Measurements from ENCODE around the gene AKAP10.

DNA sequence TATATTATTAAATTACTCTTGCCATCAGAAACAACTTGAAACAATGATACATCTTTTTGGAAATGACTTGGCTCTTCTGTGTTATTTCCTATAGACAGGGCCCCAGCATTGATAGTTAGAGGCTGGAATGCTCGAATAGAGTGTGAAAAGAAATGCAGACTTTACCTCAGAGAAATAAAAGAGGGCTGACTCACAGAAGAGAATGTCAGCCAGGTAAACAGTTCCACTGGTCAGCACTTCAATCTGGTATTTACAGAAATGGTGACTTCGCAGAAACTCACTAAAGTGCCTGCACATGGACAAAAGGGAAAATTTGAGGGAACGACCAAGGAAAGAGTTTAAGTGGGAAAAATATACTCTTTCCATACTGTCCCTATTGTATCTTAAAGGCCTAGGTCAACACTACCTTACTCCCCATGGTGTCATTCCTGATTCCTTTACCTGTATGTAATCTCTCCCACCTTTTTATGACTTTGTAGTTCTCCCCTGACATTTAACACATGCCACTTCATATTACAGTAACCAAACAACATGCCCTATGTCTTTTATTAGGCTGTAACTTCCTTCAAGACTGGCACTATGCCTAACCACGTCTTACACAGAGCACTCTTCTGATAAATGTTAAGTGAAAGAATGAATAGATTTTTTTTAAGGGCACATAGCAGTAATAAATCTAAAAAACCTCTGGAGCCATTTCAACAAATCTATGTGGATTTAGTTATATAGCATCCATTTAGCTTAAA is 36.7 kb downstream of the AKAP10 start:
- TF ChIP-seq, protein P1, sequence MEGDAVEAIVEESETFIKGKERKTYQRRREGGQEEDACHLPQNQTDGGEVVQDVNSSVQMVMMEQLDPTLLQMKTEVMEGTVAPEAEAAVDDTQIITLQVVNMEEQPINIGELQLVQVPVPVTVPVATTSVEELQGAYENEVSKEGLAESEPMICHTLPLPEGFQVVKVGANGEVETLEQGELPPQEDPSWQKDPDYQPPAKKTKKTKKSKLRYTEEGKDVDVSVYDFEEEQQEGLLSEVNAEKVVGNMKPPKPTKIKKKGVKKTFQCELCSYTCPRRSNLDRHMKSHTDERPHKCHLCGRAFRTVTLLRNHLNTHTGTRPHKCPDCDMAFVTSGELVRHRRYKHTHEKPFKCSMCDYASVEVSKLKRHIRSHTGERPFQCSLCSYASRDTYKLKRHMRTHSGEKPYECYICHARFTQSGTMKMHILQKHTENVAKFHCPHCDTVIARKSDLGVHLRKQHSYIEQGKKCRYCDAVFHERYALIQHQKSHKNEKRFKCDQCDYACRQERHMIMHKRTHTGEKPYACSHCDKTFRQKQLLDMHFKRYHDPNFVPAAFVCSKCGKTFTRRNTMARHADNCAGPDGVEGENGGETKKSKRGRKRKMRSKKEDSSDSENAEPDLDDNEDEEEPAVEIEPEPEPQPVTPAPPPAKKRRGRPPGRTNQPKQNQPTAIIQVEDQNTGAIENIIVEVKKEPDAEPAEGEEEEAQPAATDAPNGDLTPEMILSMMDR (conservative IDR thresholded peaks at IDR 0.05), result no peak
- TF ChIP-seq EZH2 (IDR thresholded peaks at IDR 0.05; ENCODE audit: low read depth), result no peak
